HG03025 (cell line): ENCODE results near the gene MS4A15.
"Not testable (repeated sequence)": the region's sequence is repeated elsewhere in the genome, so short reads cannot be mapped to it uniquely, and the experiment has no call there.

Experiments used
- ATAC-seq: cut with Tn5 transposase; IDR thresholded peaks from one replicate; pipeline ENCODE4 v1.9.1; 2021; ENCODE audit warnings: mild to moderate bottlenecking, moderate library complexity; ENCODE audit not compliant: unreplicated experiment, low FRiP score

The MS4A15 gene

DNA sequence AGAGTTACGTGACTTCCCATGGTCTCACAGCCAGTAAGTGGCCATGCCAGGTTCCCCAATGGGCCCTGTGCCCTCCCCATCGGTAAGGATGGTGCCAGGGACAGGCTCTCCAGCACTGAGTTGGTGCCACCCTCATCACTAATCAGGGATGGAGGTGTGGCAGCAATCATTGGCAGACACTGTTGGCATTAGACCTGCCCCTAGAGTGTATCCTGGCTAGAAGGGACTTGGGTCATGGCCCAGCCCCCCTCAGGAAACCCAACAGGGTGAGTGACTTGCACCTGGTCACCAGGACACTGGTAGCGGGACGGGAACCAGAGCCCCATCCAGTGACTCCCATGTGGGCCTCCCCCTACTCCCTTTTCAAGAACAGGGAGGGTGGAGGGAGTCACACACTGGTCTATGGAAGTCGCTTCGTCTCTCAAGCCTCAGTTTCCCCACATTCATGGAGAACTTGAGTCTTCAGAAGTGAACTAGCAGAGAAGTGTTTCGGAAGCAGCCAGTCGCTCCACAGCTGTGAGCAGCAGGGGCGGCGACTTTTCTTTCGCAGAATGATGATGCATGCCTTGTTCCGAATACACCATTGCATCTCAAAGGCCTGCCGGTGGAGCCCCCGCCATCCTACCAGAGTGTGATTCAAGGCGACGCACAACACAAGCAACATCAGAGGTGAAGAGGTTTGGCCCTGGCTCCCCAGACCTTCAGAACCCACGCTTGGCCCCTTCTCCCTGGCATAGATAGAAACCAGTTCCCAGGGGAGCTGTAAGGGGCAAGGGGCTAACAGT lies 41.4 kb downstream of the MS4A15 start:
- no peak for ATAC-seq

DNA sequence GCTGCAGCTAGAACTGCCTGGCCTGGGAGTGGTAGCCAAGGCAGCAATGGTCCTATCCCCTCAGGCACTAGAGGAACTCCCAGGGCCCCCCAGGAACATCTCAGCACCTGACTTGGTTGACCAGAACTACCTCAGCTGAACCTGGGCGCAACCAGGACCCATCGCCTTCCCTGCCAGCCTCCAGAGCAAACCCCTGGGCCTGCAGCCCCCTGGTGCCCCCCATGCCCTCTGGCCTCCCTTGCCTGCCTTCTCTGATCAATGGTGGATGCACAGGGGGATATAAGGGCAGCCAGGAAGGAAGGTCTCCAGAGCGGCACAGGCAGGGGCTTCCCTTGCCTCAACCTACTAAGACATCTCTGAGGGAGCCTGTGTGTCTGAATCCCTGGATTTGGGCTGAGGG lies 42.0 kb downstream of the MS4A15 start:
- no peak for ATAC-seq

DNA sequence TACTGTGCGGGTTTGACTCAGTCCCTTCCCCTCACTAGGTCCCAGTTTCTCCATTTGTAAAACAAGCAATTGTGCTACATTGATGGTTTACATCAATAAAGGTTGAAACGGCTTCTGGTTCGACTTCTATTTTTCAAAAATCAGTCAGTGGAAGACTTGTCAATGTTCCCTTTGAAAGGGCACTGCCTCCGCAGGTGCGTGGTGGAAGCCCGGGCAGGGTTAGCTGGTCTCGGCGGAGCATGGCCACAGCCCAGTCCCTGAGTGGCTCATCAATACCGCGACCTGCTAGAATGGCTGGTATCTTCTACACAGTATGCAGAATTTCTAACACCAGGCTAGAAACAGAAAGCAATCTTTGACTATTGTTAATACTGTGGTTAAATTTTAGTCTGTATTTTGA lies 44.5 kb downstream of the MS4A15 start:
- no peak for ATAC-seq

DNA sequence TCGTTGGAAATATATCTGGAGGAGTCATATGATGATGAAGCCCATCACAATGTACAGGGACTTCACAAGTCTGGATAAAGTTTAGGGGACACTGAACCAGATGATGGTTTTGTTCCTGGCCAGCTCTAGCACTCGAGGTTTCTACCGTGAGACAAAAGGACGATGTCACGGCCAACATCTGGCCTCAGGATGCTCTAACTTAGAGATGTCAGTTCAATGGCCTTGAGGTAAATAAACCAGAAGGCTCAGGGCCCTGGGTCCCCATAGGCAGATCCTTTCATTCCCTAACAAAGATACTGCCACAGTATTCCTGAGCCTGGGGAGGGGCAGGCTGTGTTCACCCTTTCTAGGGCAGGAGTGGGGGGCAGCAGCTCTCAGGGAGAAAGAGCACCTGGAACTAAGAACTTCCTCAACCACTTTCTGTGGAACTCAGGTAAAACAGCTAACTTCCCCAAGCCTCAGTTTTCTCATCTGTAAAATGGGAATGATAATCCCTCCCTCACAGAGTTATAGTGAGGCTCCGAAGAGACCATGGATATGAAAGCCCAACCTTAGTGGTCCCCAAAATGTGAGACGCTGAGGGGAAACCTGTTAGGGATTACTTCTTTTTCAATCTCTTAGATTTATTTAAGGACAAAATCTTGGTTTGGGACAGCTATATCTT lies 46.7 kb downstream of the MS4A15 start:
- no peak for ATAC-seq

DNA sequence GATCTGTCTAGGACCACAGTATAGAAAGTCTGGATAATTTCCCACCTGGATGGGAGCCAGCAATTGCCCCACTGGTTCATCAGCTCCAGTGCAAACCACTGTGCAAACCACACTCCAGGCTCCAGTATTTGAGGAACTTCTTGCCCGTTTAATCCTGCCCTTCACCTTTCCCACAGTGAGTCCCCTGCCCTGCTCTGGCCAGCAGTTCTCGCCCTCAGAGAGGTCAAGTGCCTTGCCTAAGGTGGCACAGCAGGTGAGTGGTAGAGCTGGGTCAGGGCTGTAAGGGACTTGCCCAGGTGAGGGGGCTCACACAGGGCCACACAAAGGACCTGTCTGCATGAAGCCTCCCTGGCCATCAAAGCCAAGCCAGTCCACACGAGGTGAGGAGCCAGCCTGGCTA lies 52.6 kb downstream of the MS4A15 start:
- ATAC-seq: no peak

DNA sequence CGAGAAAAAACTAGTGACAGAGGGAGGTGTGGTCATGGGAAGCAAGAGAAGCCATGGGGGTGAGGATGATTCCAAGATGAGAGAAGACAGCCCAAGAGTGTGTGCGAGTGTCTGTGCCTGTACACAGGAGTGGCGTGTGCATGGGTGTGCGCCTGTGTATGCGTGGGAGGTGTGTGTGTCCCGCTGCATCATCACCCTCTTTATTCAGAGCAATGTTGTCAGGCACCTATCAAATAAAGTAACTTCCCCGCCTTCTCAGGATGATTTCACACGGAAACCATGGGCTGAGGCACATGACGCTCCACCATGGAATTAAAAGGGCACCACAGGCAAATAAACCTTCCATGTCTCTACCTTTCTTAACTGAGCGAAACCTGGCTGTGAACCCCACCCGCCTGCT lies 53.0 kb downstream of the MS4A15 start:
- ATAC-seq: no peak

DNA sequence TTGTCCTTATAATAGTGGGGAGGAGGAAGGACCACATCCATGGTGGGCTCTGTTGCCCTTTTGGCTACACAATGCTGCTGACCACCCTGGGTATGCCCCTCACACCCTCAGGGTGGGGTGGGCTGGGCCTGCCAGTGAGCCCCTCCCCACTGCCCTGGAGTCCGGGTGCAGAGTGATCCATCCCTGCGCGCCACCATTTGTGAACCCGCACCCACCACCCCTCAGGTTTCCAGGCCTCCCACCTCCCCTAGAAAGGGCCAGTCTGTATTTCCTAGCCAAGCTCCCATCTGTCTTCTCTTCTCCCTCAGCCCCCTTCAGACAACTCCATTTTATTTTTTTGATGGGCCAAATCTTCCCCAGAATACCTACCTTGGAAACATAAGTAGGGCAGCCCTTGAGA lies 53.5 kb downstream of the MS4A15 start:
- no peak for ATAC-seq

DNA sequence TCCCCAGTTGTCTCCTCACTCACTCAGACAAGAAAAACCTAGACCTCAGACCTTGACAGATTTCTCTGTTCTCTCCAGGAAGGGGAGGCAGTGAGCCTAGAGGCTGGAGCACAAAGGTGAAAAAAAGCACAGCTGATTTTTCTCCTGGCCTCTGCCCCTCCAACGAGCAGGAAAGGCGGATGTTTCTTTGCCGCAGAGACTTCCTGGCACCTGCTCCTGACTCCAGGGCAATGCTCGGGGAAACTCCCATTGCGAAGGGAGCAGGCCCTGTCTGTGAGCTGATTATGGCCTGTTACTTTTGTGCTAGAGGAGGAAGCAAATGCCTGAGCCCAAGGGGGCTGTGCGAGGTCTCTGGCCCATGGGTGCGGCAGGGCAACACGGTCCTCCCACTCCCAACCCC lies 53.9 kb downstream of the MS4A15 start:
- no peak for ATAC-seq

DNA sequence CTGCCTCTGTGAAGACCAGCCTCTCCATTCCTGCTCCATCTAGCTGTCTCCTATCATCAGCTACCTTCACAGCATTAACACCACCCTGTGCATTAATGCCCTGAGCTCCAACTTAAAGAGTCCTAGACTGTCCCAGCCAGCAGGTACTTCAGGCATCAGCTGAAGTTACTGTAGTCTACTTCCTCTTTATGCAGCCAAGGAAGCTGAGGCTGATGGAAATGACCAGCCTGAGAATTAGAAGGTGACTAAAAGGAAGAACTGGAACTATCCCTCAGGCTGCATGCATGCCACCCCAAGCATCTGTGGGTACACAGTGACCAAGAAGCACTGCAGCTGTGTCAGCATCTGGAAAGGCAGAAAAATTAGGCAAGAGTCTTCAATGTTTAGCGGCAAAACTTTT lies 56.7 kb downstream of the MS4A15 start:
- no peak for ATAC-seq

DNA sequence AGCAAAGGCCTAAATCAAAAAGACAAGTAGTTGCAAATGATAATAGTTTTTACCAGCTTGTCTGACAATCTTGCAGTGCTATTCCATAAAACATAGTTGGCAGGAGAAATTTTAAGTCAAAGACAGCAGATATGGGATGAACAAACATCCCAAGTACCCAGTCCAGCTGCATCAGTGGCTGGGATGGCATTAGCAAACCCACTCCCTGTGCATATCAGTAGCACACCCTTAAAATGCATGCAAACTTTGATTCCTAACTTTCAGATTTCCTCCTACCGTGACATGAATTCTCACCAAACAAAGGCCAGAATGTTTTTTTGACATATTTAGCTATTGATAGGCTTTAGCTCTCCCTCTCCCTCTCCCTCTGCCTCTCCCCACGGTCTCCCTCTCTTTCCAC lies 57.4 kb downstream of the MS4A15 start:
- ATAC-seq: no peak

DNA sequence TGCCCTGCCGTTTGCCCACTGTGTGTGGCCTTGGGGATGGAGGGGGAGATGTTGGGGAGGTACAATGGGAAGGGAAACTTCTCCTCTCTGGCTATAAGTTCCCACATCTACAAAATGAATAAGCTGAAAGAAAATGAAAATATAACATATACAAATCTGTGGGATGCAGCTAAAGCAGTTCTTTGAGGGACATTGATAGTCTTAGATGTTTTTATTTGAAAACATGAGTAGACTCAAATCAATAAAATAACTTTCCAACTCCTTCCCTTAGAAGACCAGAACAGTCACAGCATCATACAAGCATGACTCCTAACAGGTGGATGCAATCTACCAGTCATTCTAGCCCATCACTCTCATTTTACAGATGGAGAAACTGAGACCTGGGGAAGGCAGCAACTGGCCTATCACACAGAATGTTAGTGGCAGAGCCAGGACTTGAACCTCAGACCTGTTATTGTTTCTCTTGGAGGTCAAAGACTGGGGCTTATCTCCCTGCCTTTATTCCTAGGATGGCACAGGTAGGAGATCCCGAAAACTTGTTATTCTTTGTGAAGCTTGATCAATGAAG lies 60.0 kb downstream of the MS4A15 start:
- no peak for ATAC-seq

DNA sequence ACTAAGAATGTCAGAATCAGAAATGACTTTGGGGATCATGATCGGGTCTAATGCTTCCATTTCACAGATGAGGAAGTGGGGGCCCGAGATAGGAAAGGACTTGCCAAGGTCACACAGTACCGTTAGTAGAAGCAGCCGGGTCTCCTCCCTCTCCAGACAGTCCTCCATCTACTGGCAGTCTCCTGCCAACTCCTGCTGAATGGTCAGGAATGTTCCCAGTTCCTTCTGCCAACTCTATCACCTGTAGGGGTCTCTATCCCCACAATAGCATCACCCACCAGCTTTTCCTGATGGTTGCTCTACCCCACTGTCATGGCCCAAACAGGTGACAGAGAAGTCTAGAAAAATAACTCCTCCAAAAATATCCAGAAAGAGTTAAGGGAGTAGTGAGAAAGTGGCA lies 61.4 kb downstream of the MS4A15 start:
- no peak for ATAC-seq

DNA sequence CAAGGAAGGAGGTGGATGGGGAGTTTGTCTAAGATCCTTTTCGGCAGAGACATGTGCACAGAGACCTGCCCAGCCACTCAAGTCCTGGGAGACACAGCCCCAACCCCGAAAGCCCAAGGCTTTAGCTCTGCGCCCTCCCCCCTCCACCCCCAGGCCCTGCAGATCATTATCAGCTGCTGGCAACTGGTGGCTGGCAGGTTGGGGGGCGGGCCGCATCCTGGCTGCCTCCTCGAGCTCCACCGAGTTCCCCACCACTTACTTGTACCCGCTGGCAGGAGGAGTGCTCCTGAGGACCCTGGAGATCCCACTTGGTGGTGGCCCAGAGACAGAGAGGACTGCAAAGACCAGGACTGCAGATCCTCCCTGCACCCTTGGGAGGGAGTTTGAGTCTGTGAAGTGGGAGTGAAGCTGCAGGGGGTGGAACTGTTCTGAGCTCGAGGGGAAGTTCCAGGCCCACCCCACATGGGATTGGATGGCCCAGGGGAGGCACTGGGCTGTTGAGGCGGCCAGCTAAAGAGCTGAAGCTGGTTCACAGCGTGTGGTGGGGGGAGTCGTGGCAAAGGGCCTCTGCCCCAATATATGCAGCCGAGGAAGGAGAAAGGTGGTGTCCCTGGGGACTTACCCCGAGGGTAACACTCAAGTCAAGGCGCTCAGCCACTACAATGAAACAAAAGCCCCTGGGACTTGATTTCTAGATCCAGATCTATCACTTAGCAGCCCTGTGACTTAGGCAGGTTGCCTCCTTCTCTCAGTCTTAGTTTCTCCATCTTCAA lies 65.3 kb downstream of the MS4A15 start:
- ATAC-seq: no peak

DNA sequence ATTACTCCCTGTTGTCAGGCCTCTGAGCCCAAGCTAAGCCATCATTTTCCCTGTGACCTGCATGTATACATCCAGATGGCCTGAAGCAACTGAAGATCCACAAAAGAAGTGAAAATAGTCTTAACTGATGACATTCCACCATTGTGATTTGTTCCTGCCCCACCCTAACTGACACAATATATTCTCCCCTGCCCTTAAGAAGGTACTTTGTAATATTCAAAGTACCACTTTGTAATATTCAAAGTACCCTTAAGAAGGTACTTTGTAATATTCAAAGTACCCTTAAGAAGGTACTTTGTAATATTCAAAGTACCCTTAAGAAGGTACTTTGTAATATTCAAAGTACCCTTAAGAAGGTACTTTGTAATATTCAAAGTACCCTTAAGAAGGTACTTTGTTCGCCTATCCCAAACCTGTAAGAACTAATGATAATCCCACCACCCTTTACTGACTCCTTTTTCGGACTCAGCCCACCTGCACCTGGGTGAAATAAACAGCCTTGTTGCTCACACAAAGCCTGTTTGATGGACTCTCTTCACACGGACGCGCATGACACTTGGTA lies 67.2 kb downstream of the MS4A15 start:
- ATAC-seq: not testable (repeated sequence)

DNA sequence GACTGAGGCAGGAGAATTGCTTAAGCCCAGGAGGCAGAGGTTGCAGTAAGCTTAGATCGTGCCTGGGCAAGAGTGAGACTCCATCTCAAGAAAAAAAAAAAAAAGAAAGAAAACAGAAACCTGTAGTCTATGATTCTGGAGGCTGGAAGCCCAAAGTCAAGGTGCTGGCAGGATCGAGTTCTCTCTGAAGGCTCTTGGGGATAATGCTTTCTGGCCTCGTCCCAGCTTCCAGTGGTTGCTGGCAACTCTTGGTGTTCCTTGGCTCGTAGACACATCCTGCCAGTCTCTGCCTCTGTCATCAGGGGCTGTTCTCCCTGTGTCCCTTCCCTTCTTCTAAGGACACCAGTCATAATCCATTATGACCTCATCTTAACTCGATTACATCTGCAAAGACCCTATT lies 68.5 kb downstream of the MS4A15 start:
- no peak for ATAC-seq

DNA sequence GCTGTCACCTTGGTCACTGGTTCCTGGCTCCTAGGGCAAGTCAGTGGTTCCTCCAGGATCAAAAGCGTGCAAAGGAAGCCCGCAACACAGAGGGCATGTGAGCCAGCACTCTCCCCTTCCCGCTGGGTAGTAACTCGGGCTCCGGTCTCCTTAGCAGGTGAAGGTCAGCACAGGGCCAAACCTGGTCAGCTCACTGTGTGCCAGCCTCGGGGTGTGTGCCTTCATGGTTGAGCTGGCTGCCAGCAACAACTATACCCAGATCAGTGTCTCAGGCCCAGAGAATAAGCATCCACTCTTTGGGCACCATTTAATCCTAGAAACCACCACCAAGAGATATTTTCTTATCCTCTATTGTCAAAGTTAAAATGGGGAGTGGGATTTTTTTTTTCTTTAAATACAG lies 69.1 kb downstream of the MS4A15 start:
- ATAC-seq: no peak
